IMR-90 (cell line): ENCODE results near the gene BCL11A. TPM values are rescaled to one million over a fixed set of nuclear protein-coding genes. Genes with fewer than 3 reads are reported as not detected.

Experiments used
- ATAC-seq: fragments of 200-7000 bp; cut with Tn5 transposase; 2 replicates; pipeline ENCODE4 v1.9.1; 2020; ENCODE audit warnings: low read depth, mild to moderate bottlenecking, moderate library complexity
- BruUV-seq: library from RNA; stranded (reverse); fragments of 400-500 nt; replicated peaks from 2 replicates; lab custom pipeline; 2021; lab: Mats Ljungman, UMichigan
- CTCF ChIA-PET: fragments of 300-600 bp; formaldehyde crosslinking; extraction: SDS; loops from one replicate; lab custom pipeline; 2021; ENCODE audit warnings: antibody characterized with exemption; lab: Yijun Ruan, JAX
- POLR2A ChIA-PET: fragments of 300-600 bp; sonication (Branson Sonifier 250); formaldehyde crosslinking; loops from one replicate; lab custom pipeline; 2022; ENCODE audit warnings: antibody characterized with exemption; ENCODE audit not compliant: unreplicated experiment; lab: Charles Lee
- DNase-seq: peaks from one replicate; pipeline ENCODE4 v3.0.0; 2013
- H2AFZ ChIP-seq: replicated peaks from 2 replicates; pipeline ENCODE3; 2013; ENCODE audit warnings: low read length, mild to moderate bottlenecking; ENCODE audit not compliant: poor library complexity
- H2AK5ac ChIP-seq: 2 replicates; pipeline ENCODE4 v1.6.1; 2013; ENCODE audit warnings: low read depth, low read length, inconsistent platforms
- H2AK9ac ChIP-seq: replicated peaks from 2 replicates; pipeline ENCODE3; 2013; ENCODE audit warnings: mild to moderate bottlenecking, low read depth, low read length, moderate library complexity; ENCODE audit not compliant: poor library complexity
- H2BK120ac ChIP-seq: 2 replicates; pipeline ENCODE4 v1.6.1; 2013; ENCODE audit warnings: low read depth, low read length, inconsistent platforms
- H2BK15ac ChIP-seq: 3 replicates; pipeline ENCODE4 v1.6.1; 2013; ENCODE audit warnings: low read depth, low read length, inconsistent platforms
- H2BK20ac ChIP-seq: 2 replicates; pipeline ENCODE4 v1.6.1; 2013; ENCODE audit warnings: low read depth, mild to moderate bottlenecking, inconsistent platforms, low read length, moderate library complexity
- H2BK5ac ChIP-seq: 2 replicates; pipeline ENCODE4 v1.6.1; 2013; ENCODE audit warnings: mild to moderate bottlenecking, low read depth, low read length, inconsistent platforms; ENCODE audit not compliant: poor library complexity, severe bottlenecking
- H3K14ac ChIP-seq: replicated peaks from 2 replicates; pipeline ENCODE4 v1.6.1; 2013; ENCODE audit warnings: low read depth, low read length, inconsistent platforms
- H3K18ac ChIP-seq: 2 replicates; pipeline ENCODE4 v1.6.1; 2013; ENCODE audit warnings: low read depth, low read length, control low read depth
- H3K23ac ChIP-seq: 2 replicates; pipeline ENCODE4 v1.6.1; 2013; ENCODE audit warnings: low read depth, low read length, inconsistent platforms
- H3K27ac ChIP-seq: 2 replicates; pipeline ENCODE4 v1.5.1; 2013; ENCODE audit warnings: mild to moderate bottlenecking, control low read depth, low read length; ENCODE audit not compliant: insufficient read depth
- H3K27me3 ChIP-seq: 2 replicates; pipeline ENCODE4 v1.6.1; 2013; ENCODE audit warnings: low read length; ENCODE audit not compliant: control insufficient read depth, insufficient read depth
- H3K36me3 ChIP-seq: 2 replicates; pipeline ENCODE4 v1.6.1; 2013; ENCODE audit warnings: low read length, mixed read lengths; ENCODE audit not compliant: control insufficient read depth, insufficient read depth
- H3K4ac ChIP-seq: 2 replicates; pipeline ENCODE4 v1.6.1; 2013; ENCODE audit warnings: low read depth, low read length, inconsistent platforms
- H3K4me1 ChIP-seq: 2 replicates; pipeline ENCODE4 v1.6.1; 2013; ENCODE audit warnings: low read length, mixed read lengths; ENCODE audit not compliant: control insufficient read depth, insufficient read depth
- H3K4me2 ChIP-seq: 2 replicates; pipeline ENCODE4 v1.6.1; 2013; ENCODE audit warnings: low read depth, mild to moderate bottlenecking, control low read depth, low read length, moderate library complexity
- H3K4me3 ChIP-seq: 2 replicates; pipeline ENCODE4 v1.5.1; 2013; ENCODE audit warnings: low read depth, mild to moderate bottlenecking, control low read depth, low read length, moderate library complexity; ENCODE audit not compliant: insufficient read depth
- H3K56ac ChIP-seq: 2 replicates; pipeline ENCODE4 v1.6.1; 2013; ENCODE audit warnings: low read length, inconsistent platforms; ENCODE audit not compliant: insufficient read depth; ENCODE audit errors: extremely low read depth
- H3K79me1 ChIP-seq, 2 experiments: 2 replicates each; pipeline ENCODE4 v1.6.1; 2013; ENCODE audit warnings: low read length in 2 of 2, inconsistent platforms in 1 of 2, low read depth in 1 of 2
- H3K9ac ChIP-seq: 2 replicates; pipeline ENCODE4 v1.6.1; 2013; ENCODE audit warnings: low read depth, low read length, control low read depth
- H3K9me1 ChIP-seq: 2 replicates; pipeline ENCODE4 v1.6.1; 2013; ENCODE audit warnings: low read length, inconsistent platforms; ENCODE audit not compliant: insufficient read depth
- H3K9me3 ChIP-seq: 2 replicates; pipeline ENCODE4 v1.6.1; 2013; ENCODE audit warnings: low read length; ENCODE audit not compliant: control insufficient read depth, insufficient read depth
- H4K20me1 ChIP-seq: 2 replicates; pipeline ENCODE4 v1.6.1; 2013; ENCODE audit warnings: low read length, inconsistent platforms; ENCODE audit not compliant: insufficient read depth
- H4K5ac ChIP-seq: 2 replicates; pipeline ENCODE4 v1.6.1; 2013; ENCODE audit warnings: mild to moderate bottlenecking, low read depth, low read length, control low read depth
- H4K8ac ChIP-seq, 2 experiments: 2 replicates each; pipeline ENCODE4 v1.6.1; 2013; ENCODE audit warnings: low read depth in 2 of 2, low read length in 2 of 2, control low read depth in 1 of 2, inconsistent platforms in 1 of 2
- H4K91ac ChIP-seq: 2 replicates; pipeline ENCODE4 v1.6.1; 2013; ENCODE audit warnings: low read depth, low read length, inconsistent platforms; ENCODE audit not compliant: insufficient read depth
- CEBPB ChIP-seq: IDR thresholded peaks from 2 replicates; pipeline ENCODE4 v1.6.1; 2012; ENCODE audit warnings: low read depth, low read length, improper control_type of control experiment
- MAZ ChIP-seq: IDR thresholded peaks from 2 replicates; pipeline ENCODE4 v1.6.1; 2012; ENCODE audit warnings: low read depth, mild to moderate bottlenecking, low read length, improper control_type of control experiment, moderate library complexity, borderline replicate concordance
- NFE2L2 ChIP-seq: fragments of 150-350 bp; IDR thresholded peaks from 2 replicates; pipeline ENCODE4 v1.6.1; 2016; ENCODE audit warnings: low read depth, mild to moderate bottlenecking, low read length
- RFX5 ChIP-seq: IDR thresholded peaks from 2 replicates; pipeline ENCODE4 v1.8.0; 2012; ENCODE audit warnings: low read depth, mild to moderate bottlenecking, low read length, moderate library complexity
- SMC3 ChIP-seq: fragments of 150-350 bp; IDR thresholded peaks from 2 replicates; pipeline ENCODE4 v1.6.1; 2016; ENCODE audit warnings: low read depth, mild to moderate bottlenecking, antibody characterized with exemption, low read length, moderate library complexity
- WGBS, 2 experiments: methylation state at CpG; one replicate each; pipeline versions ENCODE4 v1.1.5 to v1.1.7; 2013; ENCODE audit warnings: missing lambda C conversion rate in 2 of 2; ENCODE audit not compliant: insufficient read length in 1 of 2; ENCODE audit errors: extremely low coverage in 2 of 2; 5-methylcytosine and 5-hydroxymethylcytosine counted together
- dilution Hi-C: fragments of 300-500 bp; cut with HindIII; formaldehyde crosslinking; loops from one replicate; pipeline ENCODE4 v1.14.3; 2018; ENCODE audit warnings: low sequenced_read_pairs; ENCODE audit not compliant: unreplicated experiment
- in situ Hi-C: fragments of 300-500 bp; cut with MboI; formaldehyde crosslinking; loops from 3 replicates; pipeline ENCODE4 v1.14.3; 2019; ENCODE audit warnings: low sequenced_read_pairs, inconsistent platforms, mixed read lengths
- intact Hi-C: fragments of 100-400 bp; cut with micrococcal nuclease; formaldehyde crosslinking; loops from 2 replicates; pipeline ENCODE4 v1.10.0; 2022
- polyA plus RNA-seq, 3 experiments: library from polyadenylated mRNA; depleted of rRNA; stranded (reverse); fragments of >200 nt; gene quantifications; 2 replicates each; pipeline ENCODE4 v1.2.3, GENCODE V29; 2012; ENCODE audit warnings: low replicate concordance in 1 of 3
- total RNA-seq: library from RNA; depleted of rRNA; stranded (reverse); fragments of >200 nt; gene quantifications from 2 replicates; pipeline ENCODE4 v1.2.3, GENCODE V29; 2012

The BCL11A gene
- total and polyA plus RNA-seq, 2 of the 4 experiments (the other 2 are of a cell fraction): 1.0 to 1.1 TPM

GRCh38 chr2:60513191-60513590, 40.3 kb downstream of the BCL11A start:
- TF ChIP-seq SMC3 (no peak), RFX5 (no peak), NFE2L2 (no peak), MAZ (no peak), CEBPB (no peak)

More at GRCh38 chr2:60513191-60513590, 40.3 kb downstream of the BCL11A start:
- Histone ChIP-seq H3K23ac (no peak overlapping the region), H4K5ac (no peak overlapping the region), H3K56ac (no peak overlapping the region), H4K91ac (no peak overlapping the region), H2AK5ac (no peak overlapping the region), H2BK120ac (no peak overlapping the region), H3K9me1 (peaks cover 8% of the 10 kb centered on the region), H3K4me3 (no peak overlapping the region), H3K27ac (no peak overlapping the region), H3K4ac (no peak overlapping the region), H3K9ac (no peak overlapping the region), H4K20me1 (no peaks in the 10 kb centered on the region), H2AK9ac (no peak overlapping the region), H2BK5ac (no peak overlapping the region), H4K8ac (no peak overlapping the region), H3K79me1 (no peaks in the 10 kb centered on the region), H3K27me3 (no peaks in the 10 kb centered on the region), H2AFZ (no peak overlapping the region), H3K4me1 (peaks cover 13% of the 10 kb centered on the region), H3K4me2 (no peak overlapping the region), H3K14ac (no peak overlapping the region), H2BK20ac (no peak overlapping the region), H3K36me3 (no peaks in the 10 kb centered on the region), H2BK15ac (no peak overlapping the region), H3K9me3 (no peaks in the 10 kb centered on the region), H3K18ac (no peak overlapping the region)
- intact Hi-C loops: no loop called here
- dilution Hi-C loops: no loop called here
- ATAC-seq (no peak), DNase-seq (no peak)
- in situ Hi-C loops: no loop called here
- 100% methylated on average over 1 of the region's 5 CpGs; no CpG with 5 or more reads in 1 of the 2 experiments for WGBS, 2 experiments
- ChIA-PET POLR2A (no interaction called here), CTCF (no interaction called here)
- BruUV-seq: no TSS peak
